GM12891 (cell line): ENCODE results near the gene SPP1.

ENCODE experiments used
- PAX5 ChIP-seq: IDR thresholded peaks from 2 replicates; pipeline ENCODE4 v1.6.1; 2011; ENCODE audit warnings: low read length, moderate library complexity, mild to moderate bottlenecking; ENCODE audit not compliant: insufficient read depth, severe bottlenecking
- POLR2A ChIP-seq: IDR thresholded peaks from 2 replicates; pipeline ENCODE4 v1.6.1; 2011; ENCODE audit warnings: low read depth, low read length, control low read depth
- POLR2AphosphoS5 ChIP-seq: IDR thresholded peaks from 2 replicates; pipeline ENCODE4 v1.6.1; 2011; ENCODE audit warnings: low read depth, low read length, control low read depth
- SPI1 ChIP-seq: IDR thresholded peaks from 2 replicates; pipeline ENCODE4 v1.6.1; 2011; ENCODE audit warnings: low read depth, low read length, control low read depth
- TAF1 ChIP-seq: IDR thresholded peaks from 2 replicates; pipeline ENCODE4 v1.6.1; 2011; ENCODE audit warnings: low read depth, low read length, control low read depth

- no peak for TF ChIP-seq POLR2A
- TF ChIP-seq POLR2AphosphoS5, result no peak
- no peak for TF ChIP-seq PAX5
- no peak for TF ChIP-seq TAF1
- no peak for TF ChIP-seq SPI1
Observed at GRCh38 chr4:88006956-88007303, 31.4 kb downstream of the SPP1 start.
